Activated CD4-positive, alpha-beta T cell treated with anti-CD3 and anti-CD28 coated beads, Interleukin-2, amount 10 ng/mL, durations not matched to agents 24 days and 14 days (primary cell): ENCODE results near the gene TTI1. TPM values are rescaled to one million over a fixed set of nuclear protein-coding genes. Genes with fewer than 3 reads are reported as not detected.

Source experiments
- DNase-seq: peaks from one replicate; pipeline ENCODE4 v3.0.0; 2022
- H3K27ac Mint-ChIP-seq: one replicate; pipeline ENCODE4 v1.8.0; 2022; ENCODE audit warnings: mild to moderate bottlenecking, mixed read lengths
- H3K27me3 Mint-ChIP-seq: one replicate; pipeline ENCODE4 v1.8.0; 2022; ENCODE audit warnings: mixed read lengths
- H3K36me3 Mint-ChIP-seq: one replicate; pipeline ENCODE4 v1.8.0; 2022; ENCODE audit warnings: low read depth, mild to moderate bottlenecking, mixed read lengths
- H3K4me1 Mint-ChIP-seq: one replicate; pipeline ENCODE4 v1.8.0; 2021; ENCODE audit warnings: mixed read lengths
- H3K4me3 Mint-ChIP-seq: one replicate; pipeline ENCODE4 v1.8.0; 2022; ENCODE audit warnings: mild to moderate bottlenecking, moderate library complexity, mixed read lengths
- H3K9me3 Mint-ChIP-seq: one replicate; pipeline ENCODE4 v1.8.0; 2021; ENCODE audit warnings: mixed read lengths
- intact Hi-C: fragments of 100-400 bp; cut with micrococcal nuclease; formaldehyde crosslinking; loops from one replicate; pipeline ENCODE4 v1.15.1; 2023
- total RNA-seq: library from RNA; stranded (reverse); gene quantifications from 2 replicates; pipeline ENCODE4 v1.2.3, GENCODE V29; 2022

The TTI1 gene
- total RNA-seq, 1 donor from 2014 or later = 48.8 TPM

- H3K4me3 Mint-ChIP-seq = no peak overlapping the region
- DNase-seq = no peak
- no peaks in the 10 kb centered on the region for H3K9me3 Mint-ChIP-seq
- no peak overlapping the region for H3K27ac Mint-ChIP-seq
- H3K4me1 Mint-ChIP-seq = no peaks in the 10 kb centered on the region
- no peaks in the 10 kb centered on the region for H3K27me3 Mint-ChIP-seq
- intact Hi-C loops = no loop called here
- H3K36me3 Mint-ChIP-seq = no peaks in the 10 kb centered on the region
Observed at GRCh38 chr20:37943501-37944455, 89.5 kb downstream of the TTI1 start.

- Mint-ChIP-seq H3K9me3 (no peaks in the 10 kb centered on the region), H3K4me1 (no peaks in the 10 kb centered on the region), H3K27me3 (no peaks in the 10 kb centered on the region), H3K4me3 (no peak overlapping the region), H3K36me3 (no peaks in the 10 kb centered on the region), H3K27ac (no peak overlapping the region)
- no peak for DNase-seq
- intact Hi-C loops = no loop called here
Observed at GRCh38 chr20:37943033-37943432, 90.2 kb downstream of the TTI1 start.

- Mint-ChIP-seq H3K4me3 (no peak overlapping the region), H3K4me1 (no peaks in the 10 kb centered on the region), H3K9me3 (no peaks in the 10 kb centered on the region), H3K36me3 (no peaks in the 10 kb centered on the region), H3K27ac (no peak overlapping the region), H3K27me3 (no peaks in the 10 kb centered on the region)
- intact Hi-C loops = no loop called here
- DNase-seq = no peak
Observed at GRCh38 chr20:37941992-37942391, 91.3 kb downstream of the TTI1 start.

- DNase-seq = no peak
- Mint-ChIP-seq H3K9me3 (no peaks in the 10 kb centered on the region), H3K36me3 (no peaks in the 10 kb centered on the region), H3K27ac (no peak overlapping the region), H3K27me3 (no peaks in the 10 kb centered on the region), H3K4me1 (no peaks in the 10 kb centered on the region), H3K4me3 (no peak overlapping the region)
- intact Hi-C loops = no loop called here
Observed at GRCh38 chr20:37941332-37941731, 91.9 kb downstream of the TTI1 start.

GRCh38 chr20:37940858-37941257 lies 92.4 kb downstream of the TTI1 start:
- no peaks in the 10 kb centered on the region for H3K36me3 Mint-ChIP-seq
- intact Hi-C loops = no loop called here
- no peak overlapping the region for H3K27ac Mint-ChIP-seq
- no peaks in the 10 kb centered on the region for H3K9me3 Mint-ChIP-seq
- H3K4me1 Mint-ChIP-seq = no peaks in the 10 kb centered on the region
- DNase-seq = no peak
- no peaks in the 10 kb centered on the region for H3K27me3 Mint-ChIP-seq
- no peak overlapping the region for H3K4me3 Mint-ChIP-seq

GRCh38 chr20:37939701-37940560 lies 93.3 kb downstream of the TTI1 start:
- Mint-ChIP-seq H3K9me3 (no peaks in the 10 kb centered on the region), H3K27ac (no peak overlapping the region), H3K4me1 (no peaks in the 10 kb centered on the region), H3K4me3 (no peak overlapping the region), H3K36me3 (no peaks in the 10 kb centered on the region), H3K27me3 (no peaks in the 10 kb centered on the region)
- intact Hi-C loops = no loop called here
- DNase-seq = no peak

GRCh38 chr20:37938954-37939353 lies 94.3 kb downstream of the TTI1 start:
- no peaks in the 10 kb centered on the region for H3K9me3 Mint-ChIP-seq
- no peak overlapping the region for H3K4me3 Mint-ChIP-seq
- no peaks in the 10 kb centered on the region for H3K36me3 Mint-ChIP-seq
- no peak overlapping the region for H3K27ac Mint-ChIP-seq
- DNase-seq = no peak
- H3K27me3 Mint-ChIP-seq = no peaks in the 10 kb centered on the region
- H3K4me1 Mint-ChIP-seq = no peaks in the 10 kb centered on the region
- intact Hi-C loops = no loop called here

GRCh38 chr20:37938181-37938750 lies 95.0 kb downstream of the TTI1 start:
- no peaks in the 10 kb centered on the region for H3K36me3 Mint-ChIP-seq

DNA sequence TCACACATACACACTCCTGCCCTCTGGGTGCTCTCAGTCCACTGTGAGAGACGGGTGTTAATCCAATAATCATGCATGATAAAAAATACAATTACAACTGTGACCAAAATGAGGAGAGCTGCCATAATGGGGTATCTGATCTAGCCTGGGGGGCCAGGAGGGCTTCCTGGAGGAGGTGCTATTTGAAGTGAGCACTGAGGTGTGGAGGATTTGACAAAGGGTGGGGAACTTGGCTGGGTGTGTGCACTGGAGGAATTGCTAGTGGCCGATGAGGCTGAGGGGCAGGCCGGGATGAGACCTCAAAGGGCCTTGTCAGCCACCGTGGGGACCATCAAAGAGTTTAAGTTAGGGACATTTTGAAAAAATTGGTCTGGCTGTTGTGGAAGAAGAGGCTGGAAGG lies 95.6 kb downstream of the TTI1 start:
- no peak for DNase-seq
- no peak overlapping the region for H3K4me3 Mint-ChIP-seq
- H3K36me3 Mint-ChIP-seq = no peaks in the 10 kb centered on the region
- intact Hi-C loops = no loop called here
- H3K27me3 Mint-ChIP-seq = peaks cover 3% of the 10 kb centered on the region
- no peaks in the 10 kb centered on the region for H3K9me3 Mint-ChIP-seq
- H3K4me1 Mint-ChIP-seq = no peaks in the 10 kb centered on the region
- H3K27ac Mint-ChIP-seq = no peak overlapping the region

More at GRCh38 chr20:37938181-37938750, 95.0 kb downstream of the TTI1 start:
- Mint-ChIP-seq H3K27ac (no peak overlapping the region), H3K4me1 (no peaks in the 10 kb centered on the region), H3K4me3 (no peak overlapping the region), H3K27me3 (peaks cover 2% of the 10 kb centered on the region), H3K9me3 (no peaks in the 10 kb centered on the region)
- intact Hi-C loops = no loop called here
- no peak for DNase-seq

DNA sequence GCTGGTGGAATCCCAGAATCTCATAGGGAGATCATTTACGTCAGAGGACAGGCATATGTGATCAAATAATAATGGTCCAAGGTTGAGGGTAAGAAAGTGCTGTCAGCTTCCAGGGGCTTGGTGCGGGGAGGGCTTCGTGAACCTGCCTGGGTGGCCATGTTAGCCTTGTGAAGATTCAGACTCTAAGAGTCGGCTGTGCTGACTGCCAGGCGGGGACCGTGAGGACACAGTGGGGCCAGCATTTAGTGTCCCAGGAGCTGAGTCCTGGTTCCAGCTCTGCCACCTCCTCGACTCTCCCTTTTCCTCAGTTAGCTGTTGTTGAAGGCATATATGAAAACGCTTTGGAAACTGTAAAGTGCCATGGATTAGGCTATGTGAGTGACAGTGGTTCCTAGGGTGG lies 96.8 kb downstream of the TTI1 start:
- H3K27ac Mint-ChIP-seq = no peak overlapping the region
- no peak overlapping the region for H3K4me3 Mint-ChIP-seq
- H3K4me1 Mint-ChIP-seq = no peaks in the 10 kb centered on the region

DNA sequence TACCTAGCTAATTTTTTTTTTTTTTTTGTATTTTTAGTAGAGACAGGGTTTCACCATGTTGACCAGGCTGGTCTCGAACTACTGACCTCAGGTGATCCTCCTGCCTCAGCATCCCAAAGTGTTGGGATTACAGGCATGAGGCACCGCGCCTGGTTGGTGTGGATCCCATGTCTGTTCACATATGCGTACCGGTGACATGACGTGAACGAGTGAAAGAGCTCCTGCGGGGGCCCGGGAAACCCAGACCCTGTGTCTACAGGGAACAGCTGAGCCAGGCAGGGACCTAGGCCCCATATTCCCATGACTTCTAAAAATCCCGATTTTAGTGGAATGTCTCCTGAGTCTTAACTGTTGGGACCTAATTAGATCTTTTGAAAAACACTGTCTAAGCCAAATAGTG lies 97.2 kb downstream of the TTI1 start:
- intact Hi-C loops = no loop called here

More for the DNA sequence above, 96.8 kb downstream of the TTI1 start:
- intact Hi-C loops = no loop called here
- Mint-ChIP-seq H3K36me3 (no peaks in the 10 kb centered on the region), H3K27me3 (peaks cover 6% of the 10 kb centered on the region), H3K9me3 (no peaks in the 10 kb centered on the region)
- DNase-seq = no peak

DNA sequence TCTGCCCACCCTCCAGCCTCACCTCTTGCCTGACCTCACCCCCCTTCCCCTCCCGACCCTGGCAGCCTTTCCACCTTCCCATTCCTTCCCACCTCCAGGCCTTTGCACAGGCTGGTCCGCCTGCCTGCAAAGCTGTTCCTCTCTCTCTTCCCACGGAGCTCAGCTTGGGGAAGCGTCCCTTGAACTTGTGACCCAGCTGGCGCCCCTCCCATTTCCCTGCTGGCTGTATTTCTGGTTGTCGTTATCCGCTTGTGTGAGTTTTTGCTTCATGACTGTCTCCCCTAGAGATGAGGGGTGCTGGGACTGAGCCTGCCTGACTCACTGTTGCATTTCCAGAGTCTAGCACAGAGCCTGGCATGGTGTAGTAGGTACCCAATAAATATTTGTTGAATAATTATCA lies 97.8 kb downstream of the TTI1 start:
- Mint-ChIP-seq H3K27ac (no peak overlapping the region), H3K36me3 (no peaks in the 10 kb centered on the region), H3K4me3 (no peak overlapping the region), H3K4me1 (no peaks in the 10 kb centered on the region), H3K27me3 (peaks cover 6% of the 10 kb centered on the region), H3K9me3 (no peaks in the 10 kb centered on the region)
- intact Hi-C loops = no loop called here
- no peak for DNase-seq

More for the DNA sequence above, 97.2 kb downstream of the TTI1 start:
- DNase-seq = no peak
- no peaks in the 10 kb centered on the region for H3K4me1 Mint-ChIP-seq
- H3K27ac Mint-ChIP-seq = no peak overlapping the region
- H3K36me3 Mint-ChIP-seq = no peaks in the 10 kb centered on the region
- peaks cover 6% of the 10 kb centered on the region for H3K27me3 Mint-ChIP-seq
- no peaks in the 10 kb centered on the region for H3K9me3 Mint-ChIP-seq
- H3K4me3 Mint-ChIP-seq = no peak overlapping the region

DNA sequence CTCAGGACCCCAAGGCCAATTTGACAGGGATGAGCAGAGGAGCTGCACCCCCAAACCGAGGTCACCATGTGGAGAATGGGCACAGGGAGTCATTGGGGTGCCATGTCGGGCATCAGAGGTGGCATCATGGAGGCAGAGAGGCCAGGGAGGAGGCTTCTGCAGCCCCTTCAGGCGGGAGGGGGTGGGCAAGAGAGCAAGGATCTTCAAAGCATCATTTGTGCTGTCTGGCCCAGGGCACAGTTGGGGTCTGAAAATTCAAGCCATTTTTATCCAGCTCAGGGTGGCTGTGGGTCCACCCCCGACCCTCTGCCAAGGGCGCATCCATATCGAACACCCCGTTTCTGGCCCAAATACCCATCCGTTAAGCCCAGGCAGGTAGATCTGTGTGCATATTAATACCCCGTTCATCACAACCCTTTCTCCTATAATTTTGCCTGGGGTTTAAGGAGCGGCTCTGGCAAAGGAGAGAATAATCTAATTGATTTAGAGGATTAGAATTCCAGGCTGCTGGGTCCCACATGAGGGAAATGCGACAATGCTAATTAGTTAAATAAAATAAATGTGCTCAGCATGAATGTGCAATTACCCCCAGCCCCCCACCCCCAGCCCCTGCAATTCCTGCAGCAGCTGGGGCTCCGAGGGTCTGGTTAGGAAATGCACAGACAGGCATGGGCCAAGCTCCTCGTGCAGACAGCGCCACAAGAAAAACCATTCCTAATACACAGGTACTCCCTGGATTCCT lies 98.5 kb downstream of the TTI1 start:
- no peaks in the 10 kb centered on the region for H3K9me3 Mint-ChIP-seq
- H3K4me3 Mint-ChIP-seq = no peak overlapping the region
- intact Hi-C loops = no loop called here
- H3K36me3 Mint-ChIP-seq = no peaks in the 10 kb centered on the region
- no peak overlapping the region for H3K27ac Mint-ChIP-seq
- no peak for DNase-seq
- no peaks in the 10 kb centered on the region for H3K4me1 Mint-ChIP-seq
- H3K27me3 Mint-ChIP-seq = peaks cover 6% of the 10 kb centered on the region
